K562 (cell line): Measurements from ENCODE around the gene DNAH10. TPM values are rescaled to one million over a fixed set of nuclear protein-coding genes. Genes with fewer than 3 reads are reported as not detected.

ENCODE experiments used
- ATAC-seq: fragments of 200-7000 bp; cut with Tn5 transposase; 3 replicates; pipeline ENCODE4 v1.9.1; 2020; ENCODE audit warnings: moderate library complexity
- BruUV-seq: library from RNA; stranded (reverse); fragments of 400-500 nt; replicated peaks from 2 replicates; lab custom pipeline; 2021; lab: Mats Ljungman, UMichigan
- CTCF ChIA-PET: fragments of 300-600 bp; formaldehyde crosslinking; extraction: SDS; loops from one replicate; lab custom pipeline; 2021; ENCODE audit warnings: low intra/inter-chr PET ratio; lab: Yijun Ruan, JAX
- POLR2A ChIA-PET: fragments of 300-600, 350-650 bp; sonication (Branson Sonifier 250); formaldehyde crosslinking; extraction: SDS; loops from one replicate; lab custom pipeline; 2021; ENCODE audit warnings: antibody characterized with exemption, inconsistent platforms; lab: Yijun Ruan, JAX
- DNase-seq, 4 experiments: peaks; one replicate each; pipeline versions ENCODE4 v3.0.0 to v3.0.0-alpha.2; 2011 to 2018; ENCODE audit warnings: low spot score in 3 of 4, mixed read lengths in 3 of 4; ENCODE audit errors: extremely low read depth in 1 of 4
- FAIRE-seq: peaks from 2 replicates; lab custom pipeline; 2011; peaks lifted over from hg19 to GRCh38; lab: Jason Lieb, UNC
- H2AFZ ChIP-seq: 2 replicates; pipeline ENCODE4 v1.6.0; 2011; ENCODE audit warnings: low read depth, low read length, control low read depth, inconsistent platforms
- H3K27ac ChIP-seq: fragments of 200-600 bp; 3 replicates; pipeline ENCODE4 v1.8.0; 2011; ENCODE audit warnings: low read depth, mild to moderate bottlenecking, control low read depth, inconsistent platforms, low read length, moderate library complexity, mixed read lengths; ENCODE audit errors: extremely low read depth
- H3K27me3 ChIP-seq, 2 experiments: fragments of 300-600 bp in 1 of 2; 2 replicates in 1 of 2; 3 replicates in 1 of 2; pipeline versions ENCODE4 v1.6.0 to v1.8.0; 2011; ENCODE audit warnings: inconsistent platforms in 2 of 2, low read length in 2 of 2, mild to moderate bottlenecking in 1 of 2, mixed read lengths in 1 of 2, moderate library complexity in 1 of 2; ENCODE audit not compliant: control insufficient read depth in 2 of 2, insufficient read depth in 2 of 2
- H3K36me3 ChIP-seq: fragments of 300-600 bp; 3 replicates; pipeline ENCODE4 v1.8.0; 2011; ENCODE audit warnings: mild to moderate bottlenecking, low read length, inconsistent platforms; ENCODE audit not compliant: control insufficient read depth, insufficient read depth
- H3K4me1 ChIP-seq, 2 experiments: fragments of 200-600 bp in 1 of 2; replicated peaks in 1 of 2; 2 replicates in 1 of 2; 3 replicates in 1 of 2; pipeline versions ENCODE4 v1.5.1 to v1.8.0; 2011; ENCODE audit warnings: inconsistent platforms in 2 of 2, low read length in 2 of 2, mild to moderate bottlenecking in 1 of 2, mixed read lengths in 1 of 2, moderate library complexity in 1 of 2; ENCODE audit not compliant: control insufficient read depth in 2 of 2, insufficient read depth in 2 of 2
- H3K4me2 ChIP-seq: 2 replicates; pipeline ENCODE4 v1.6.1; 2011; ENCODE audit warnings: low read length, control low read depth, inconsistent platforms, mixed read lengths; ENCODE audit not compliant: insufficient read depth
- H3K4me3 ChIP-seq: fragments of 200-600 bp; sonication (generic), shearing (Covaris generic); 2 replicates; pipeline ENCODE4 v1.5.1; 2016; ENCODE audit warnings: control low read depth, inconsistent platforms
- H3K79me2 ChIP-seq: fragments of 200-600 bp; 3 replicates; pipeline ENCODE4 v1.8.0; 2011; ENCODE audit warnings: low read length, inconsistent platforms; ENCODE audit not compliant: control insufficient read depth, insufficient read depth
- H3K9ac ChIP-seq, 2 experiments: 2 replicates each; pipeline versions ENCODE4 v1.6.0 to v1.6.1; 2011; ENCODE audit warnings: low read depth in 2 of 2, low read length in 2 of 2, control low read depth in 1 of 2, inconsistent platforms in 1 of 2, mild to moderate bottlenecking in 1 of 2, mixed read lengths in 1 of 2; ENCODE audit not compliant: insufficient read depth in 1 of 2
- H3K9me1 ChIP-seq: one replicate; pipeline ENCODE4 v1.6.0; 2011; ENCODE audit warnings: inconsistent platforms, mild to moderate bottlenecking, low read length, moderate library complexity; ENCODE audit not compliant: control insufficient read depth, insufficient read depth
- H3K9me3 ChIP-seq: replicated peaks from 2 replicates; pipeline ENCODE4 v1.5.1; 2011; ENCODE audit warnings: low read depth, low read length, inconsistent platforms; ENCODE audit not compliant: control insufficient read depth, insufficient read depth
- H4K20me1 ChIP-seq: replicated peaks from 2 replicates; pipeline ENCODE4 v1.6.1; 2011; ENCODE audit warnings: low read length, inconsistent platforms, mixed read lengths; ENCODE audit not compliant: control insufficient read depth, insufficient read depth
- EP400 ChIP-seq: fragments of 450-650 bp; IDR thresholded peaks from 2 replicates; pipeline ENCODE4 v1.6.1; 2017; ENCODE audit warnings: antibody characterized with exemption, mild to moderate bottlenecking, moderate library complexity
- MTA2 ChIP-seq: fragments of 450-650 bp; IDR thresholded peaks from 2 replicates; pipeline ENCODE4 v1.6.1; 2016; ENCODE audit warnings: low read depth
- SETDB1 ChIP-seq: IDR thresholded peaks from one replicate; pipeline ENCODE4 v1.6.1; 2012; ENCODE audit warnings: low read length, control low read depth, inconsistent platforms
- ZBTB40 ChIP-seq, 2 experiments: fragments of 450-650 bp in 1 of 2; sonication (generic) in 1 of 2; formaldehyde crosslinking in 1 of 2; IDR thresholded peaks; 2 replicates each; pipeline versions ENCODE4 v1.7.1 to v1.9.0; 2016 to 2022; ENCODE audit warnings: inconsistent platforms in 1 of 2, mild to moderate bottlenecking in 1 of 2, missing genetic modification reagents in 1 of 2
- ZNF668 ChIP-seq: fragments of 250-450 bp; sonication (Bioruptor Pico); IDR thresholded peaks from 2 replicates; pipeline ENCODE4 v1.8.0; 2022; ENCODE audit warnings: mild to moderate bottlenecking, inconsistent platforms
- ZSCAN29 ChIP-seq: fragments of 450-650 bp; IDR thresholded peaks from 2 replicates; pipeline ENCODE4 v1.6.1; 2017
- WGBS: fragments of 100-300 bp; shearing (Covaris generic); methylation state at CpG from one replicate; pipeline ENCODE4 v1.1.6; 2016; ENCODE audit warnings: low coverage, mixed read lengths; ENCODE audit not compliant: insufficient coverage; ENCODE audit errors: missing lambda C conversion rate; 5-methylcytosine and 5-hydroxymethylcytosine counted together
- in situ Hi-C: fragments of 300-500 bp; cut with MboI; formaldehyde crosslinking; loops from 4 replicates; pipeline ENCODE4 v1.15.0; 2018; ENCODE audit warnings: inconsistent platforms, mixed read lengths
- intact Hi-C: fragments of 100-400 bp; cut with micrococcal nuclease; formaldehyde crosslinking; loops from 2 replicates; pipeline ENCODE4 v1.14.2; 2022
- polyA plus RNA-seq, 8 experiments: library from polyadenylated mRNA; depleted of rRNA in 4 of 8; stranded (reverse) in 5 of 8; unstranded in 3 of 8; fragments of >200 nt; fragmentation: Nextera tagmentation in 2 of 8; fragmentation: Illumina TruSeq in 1 of 8; extraction: Ambion mirVana in 2 of 8; extraction: Trizol in 1 of 8; gene quantifications; 2 replicates each; pipeline versions ENCODE4 v1.2.1 to v1.2.3, GENCODE V29; 2011 to 2014; ENCODE audit warnings: inconsistent platforms in 1 of 8, missing spikeins in 1 of 8
- total RNA-seq, 7 experiments: library from RNA; depleted of rRNA in 6 of 7; stranded (reverse); fragments of >200 nt in 6 of 7; fragmentation: Illumina TruSeq in 2 of 7; extraction: Trizol in 2 of 7; gene quantifications; 2 replicates each; pipeline versions ENCODE4 v1.2.1 to v1.2.3, GENCODE V29; 2011 to 2021; ENCODE audit warnings: low replicate concordance in 1 of 7

DNAH10 gene
- total and polyA plus RNA-seq, 9 of the 15 experiments (the other 6 are each of a cell fraction or from before 2014, with no cell fraction given) = 0.01 to 0.06 (median 0.04) TPM; not detected in 1

GRCh38 chr12:123894823-123895345 is 132.8 kb downstream of the DNAH10 start:
- no peaks in the 10 kb centered on the region for H3K36me3 ChIP-seq
- H3K4me2 ChIP-seq = no peak overlapping the region
- CTCF ChIA-PET = no interaction called here
- H3K9me1 ChIP-seq = no peaks in the 10 kb centered on the region
- FAIRE-seq (no peak), ATAC-seq (no peak), DNase-seq (no peak)
- H3K79me2 ChIP-seq = no peaks in the 10 kb centered on the region
- H3K4me3 ChIP-seq = no peak overlapping the region
- no peak overlapping the region for H2AFZ ChIP-seq
- BruUV-seq = no TSS peak
- TF ChIP-seq ZSCAN29 (no peak), MTA2 (no peak), ZNF668 (no peak), ZBTB40 (IDR thresholded peaks at IDR 0.05) (peak; percentile 82), ZBTB40 (CRISPR knock-in tag; IDR thresholded peaks at IDR 0.05) (peak; percentile 72), SETDB1 (no peak), EP400 (no peak)
- TF ChIP-seq, all 486 proteins: peak for 1
- intact Hi-C loops (no loop called here), in situ Hi-C loops (no loop called here)
- H4K20me1 ChIP-seq = no peaks in the 10 kb centered on the region; the same call in 1 of the 2 replicates
- H3K9ac ChIP-seq = no peak overlapping the region
- 19% methylated on average over 4 of the region's 4 CpGs for WGBS
- POLR2A ChIA-PET = no interaction called here
- H3K9me3 ChIP-seq = no peaks in the 10 kb centered on the region
- H3K27me3 ChIP-seq = peaks cover 63 to 81% of the 10 kb centered on the region in 2 experiments
- H3K27ac ChIP-seq = no peak overlapping the region
- peaks cover 0 to 4% of the 10 kb centered on the region in 2 experiments; a peak in 2 of 5 replicates for H3K4me1 ChIP-seq
